NK-92 treated with Interleukin-12 subunit alpha and Interleukin-12 subunit beta, amount 100 ng/mL, for 24 hours (cell line): Measurements from ENCODE around the gene DYNLT3.
A peak's percentile ranks its signal among the peaks of the same experiment; 100 is the strongest.

ENCODE experiments used
- DNase-seq: peaks from one replicate; lab custom pipeline; 2025; lab: John Stamatoyannopoulos, UW

Gene DYNLT3, protein sequence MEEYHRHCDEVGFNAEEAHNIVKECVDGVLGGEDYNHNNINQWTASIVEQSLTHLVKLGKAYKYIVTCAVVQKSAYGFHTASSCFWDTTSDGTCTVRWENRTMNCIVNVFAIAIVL

DNA sequence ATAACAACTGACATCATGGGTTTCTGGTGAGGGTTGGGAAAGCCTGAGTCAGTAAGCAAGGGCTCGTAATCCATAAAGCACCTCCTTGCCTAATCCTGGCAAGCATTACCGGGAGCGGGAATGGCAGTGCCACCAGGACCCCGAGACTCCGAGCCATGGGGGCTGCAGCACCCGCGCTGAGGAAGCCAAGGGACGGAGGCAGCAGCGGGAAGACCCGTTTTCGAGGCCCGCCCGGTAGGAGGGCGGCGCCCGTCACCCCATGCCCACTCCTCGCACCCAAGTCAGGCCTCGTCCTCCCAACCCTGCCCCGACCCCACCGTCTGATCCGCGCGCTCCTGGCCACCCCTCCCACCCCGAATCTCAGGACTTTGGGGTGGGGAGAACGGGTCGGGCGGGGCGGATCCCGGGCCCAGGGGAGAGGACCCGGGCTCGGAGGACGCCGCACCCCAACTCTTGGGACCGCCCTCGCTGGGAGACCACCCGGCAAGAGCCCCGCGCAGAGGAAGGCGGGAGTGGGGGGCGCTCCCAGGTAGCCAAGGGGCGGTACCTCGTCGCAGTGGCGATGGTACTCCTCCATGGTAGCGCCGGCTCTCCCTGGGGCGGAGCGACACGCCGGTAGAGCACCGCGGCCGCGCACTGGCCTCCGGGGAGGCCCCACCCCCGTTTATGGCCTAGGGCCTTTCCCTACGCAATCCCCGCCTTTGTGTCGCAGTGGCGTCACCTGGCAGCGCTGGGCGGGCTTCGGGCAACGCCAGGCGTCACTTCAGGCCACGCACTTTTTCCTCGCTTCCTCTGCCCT is at the start of gene DYNLT3:
TSS of gene DYNLT3 (minus strand) at position 638 of the 799 bp plus-strand sequence. CDS start at position 577, 61 bp downstream.
- DNase-seq, result peak; percentile 73

DNA sequence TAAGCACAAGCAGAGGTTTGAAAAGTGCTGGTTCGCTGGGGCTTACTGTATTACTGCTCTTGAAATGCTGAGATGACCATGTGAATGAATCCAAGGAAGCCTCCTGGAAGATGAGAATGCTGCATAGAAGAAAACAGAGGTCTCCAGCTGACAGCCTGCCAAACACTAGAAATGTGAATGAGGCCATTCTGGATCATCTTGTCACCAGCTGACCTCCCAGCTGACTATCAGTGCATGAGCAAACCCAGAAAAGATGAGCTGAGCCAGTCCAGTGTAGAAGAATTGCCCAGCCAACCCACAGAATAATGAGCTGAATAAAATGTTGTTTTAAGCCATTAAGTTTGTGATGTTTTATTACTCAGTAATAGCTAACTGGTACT is 49.1 kb upstream of the DYNLT3 start:
- no peak for DNase-seq

DNA sequence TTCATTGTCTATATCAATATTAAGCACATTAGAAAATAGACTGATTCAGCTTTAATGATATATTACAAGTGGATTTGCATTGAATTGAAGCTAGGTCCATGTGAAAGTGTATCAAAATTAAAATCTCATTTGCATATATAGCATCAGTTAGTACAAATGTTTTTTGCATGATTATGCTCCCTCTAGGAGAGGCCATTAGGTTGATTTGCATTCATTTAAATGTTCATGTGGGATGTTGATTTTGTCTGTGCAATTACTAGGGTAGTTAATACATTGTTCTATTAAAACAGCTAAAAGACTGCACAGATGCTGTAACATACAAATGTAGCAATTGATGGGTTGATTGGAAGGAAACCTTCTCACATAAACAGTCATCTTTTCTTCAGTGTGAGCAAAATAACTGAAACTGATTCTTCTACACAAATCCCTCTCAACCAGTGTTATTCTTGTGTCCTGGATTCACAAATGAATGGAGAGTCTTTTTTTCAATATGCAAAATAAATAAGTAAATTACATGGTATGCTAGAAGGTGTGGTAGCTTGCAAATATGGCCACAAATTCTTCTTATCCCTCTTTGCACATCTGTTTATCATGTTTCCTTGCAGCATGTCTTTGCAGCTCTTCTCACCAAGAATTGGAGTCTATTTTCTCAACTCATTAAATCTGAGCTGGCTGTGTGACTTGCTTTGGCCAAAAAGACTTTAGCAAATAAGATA is 48.6 kb upstream of the DYNLT3 start:
- no peak for DNase-seq

DNA sequence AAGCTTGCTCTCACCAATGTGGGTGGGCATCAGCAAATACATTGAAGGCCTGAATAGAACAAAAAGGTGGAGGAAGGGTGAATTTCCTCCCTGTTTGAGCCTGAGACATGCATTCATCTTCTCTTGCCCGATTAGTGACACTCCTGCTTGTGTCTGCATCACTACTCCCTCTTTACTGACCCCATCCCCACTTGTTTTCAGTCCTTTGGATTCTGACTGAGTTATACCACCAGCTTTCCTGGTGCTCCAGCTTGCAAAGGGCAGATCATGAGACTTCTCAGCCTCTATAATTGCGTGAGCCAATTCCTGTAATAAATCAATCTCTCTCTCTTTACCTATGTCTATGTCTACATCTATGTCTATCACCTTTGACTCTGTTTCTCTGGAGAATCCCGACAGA is 47.4 kb upstream of the DYNLT3 start:
- DNase-seq, result no peak

DNA sequence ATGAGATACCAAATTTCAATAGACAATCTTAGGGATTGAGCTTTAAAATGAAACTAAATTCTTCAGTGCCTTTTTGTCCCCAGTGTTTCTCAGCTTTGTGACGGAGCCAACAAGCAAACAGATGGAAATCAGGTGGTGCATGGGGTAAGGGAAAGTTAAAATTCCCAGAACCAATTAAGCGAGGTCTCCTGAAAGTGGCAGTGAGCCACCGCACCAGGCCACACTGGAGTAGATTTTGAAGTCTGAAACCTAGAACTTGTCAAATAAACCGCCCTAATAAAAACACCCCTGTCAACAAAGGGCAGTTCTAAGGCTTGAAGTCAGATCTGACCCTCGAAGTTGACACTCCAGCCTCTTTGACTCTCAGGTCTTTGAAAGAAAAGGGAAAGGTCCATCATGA is 40.6 kb upstream of the DYNLT3 start:
- no peak for DNase-seq

DNA sequence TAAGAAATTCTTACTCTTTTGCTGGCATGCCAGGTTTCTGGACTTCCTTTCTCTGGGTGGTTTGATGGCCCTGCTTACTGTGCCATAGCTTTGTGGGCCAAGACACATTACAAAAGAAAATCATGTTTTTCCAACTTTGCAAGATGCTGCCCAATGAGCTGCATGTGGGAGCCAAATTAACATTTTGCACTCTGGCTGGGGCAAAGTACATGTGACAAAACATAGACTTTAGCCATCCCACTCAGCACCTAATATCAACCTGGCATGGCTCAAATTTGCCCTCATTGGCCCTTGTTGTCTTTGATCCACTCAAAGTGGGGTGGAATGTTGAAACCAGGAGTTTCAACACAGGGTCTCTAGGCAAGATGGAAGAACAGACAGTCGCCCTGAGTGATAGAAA is 40.0 kb upstream of the DYNLT3 start:
- no peak for DNase-seq

DNA sequence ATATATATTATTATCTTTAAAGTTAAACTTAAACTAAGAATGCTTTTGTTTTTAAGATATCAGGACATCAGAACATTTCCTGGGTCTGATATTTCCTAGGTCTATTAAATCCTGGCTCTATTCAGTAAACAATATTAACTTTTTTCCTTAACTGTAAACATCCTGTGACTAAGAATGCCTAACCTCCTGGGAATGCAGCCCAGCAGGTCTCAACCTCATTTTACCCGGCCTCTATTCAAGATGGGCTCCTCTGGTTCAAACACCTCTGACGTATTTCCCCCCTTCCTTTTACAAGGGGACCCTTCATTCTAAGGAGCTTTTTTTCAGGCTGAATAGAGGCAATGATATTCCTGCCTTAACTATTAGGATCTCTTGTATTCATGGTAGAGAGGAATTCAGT is 35.8 kb upstream of the DYNLT3 start:
- no peak for DNase-seq

DNA sequence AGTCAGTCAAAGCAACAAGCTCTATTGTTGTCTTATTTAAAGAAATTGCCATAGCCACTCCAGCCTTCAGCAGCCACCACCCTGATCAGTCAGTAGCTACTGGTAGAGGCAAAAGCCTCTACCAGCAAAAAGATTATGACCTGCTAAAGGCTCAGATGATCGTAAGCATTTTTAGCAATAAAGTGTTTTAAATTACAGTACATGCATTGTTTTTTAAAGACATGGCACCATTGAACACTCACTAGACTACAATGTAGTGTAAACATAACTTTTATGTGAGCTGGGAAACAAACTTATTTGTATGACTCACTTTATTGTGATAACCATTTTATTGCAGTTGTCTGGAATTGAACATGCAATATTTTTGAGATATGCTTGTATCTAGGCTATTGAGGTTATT is 32.3 kb upstream of the DYNLT3 start:
- no peak for DNase-seq

DNA sequence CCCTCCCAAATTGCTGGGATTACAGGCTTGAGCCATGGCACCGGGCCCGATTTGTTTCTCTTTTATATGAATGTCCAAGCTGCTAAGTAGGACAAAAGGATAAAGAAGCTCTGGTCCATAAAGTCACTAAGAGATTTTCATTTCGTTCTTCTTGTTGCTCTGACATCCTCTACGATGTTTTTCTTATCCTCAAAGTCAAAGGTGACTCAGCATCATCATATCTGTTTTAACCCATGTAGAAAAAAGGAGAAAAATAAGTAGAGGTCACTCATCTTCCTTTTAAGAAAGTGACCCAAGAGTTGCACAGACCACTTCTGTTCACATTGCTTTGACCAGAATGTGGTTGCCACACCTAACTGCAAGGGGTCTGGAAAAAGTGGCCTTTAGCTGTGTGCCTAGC is 29.3 kb upstream of the DYNLT3 start:
- DNase-seq, result no peak

DNA sequence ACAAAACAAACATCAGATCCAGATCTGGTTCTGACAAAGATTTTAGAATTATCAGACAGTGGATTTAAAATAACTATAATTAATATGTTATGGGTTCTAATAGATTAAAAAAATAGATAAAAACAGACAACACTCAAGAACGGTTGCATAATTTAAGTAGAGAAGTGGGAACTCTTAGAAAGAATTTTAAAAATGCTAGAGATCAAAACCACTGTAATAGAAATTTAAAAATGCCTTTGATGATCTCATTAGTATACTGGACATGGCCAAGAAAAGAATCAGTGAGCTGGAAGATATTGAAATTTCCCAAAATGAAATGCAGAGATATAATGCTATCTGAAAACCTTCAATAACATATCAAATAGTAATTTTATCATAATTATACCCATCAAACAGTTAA is 28.3 kb upstream of the DYNLT3 start:
- DNase-seq, result no peak

DNA sequence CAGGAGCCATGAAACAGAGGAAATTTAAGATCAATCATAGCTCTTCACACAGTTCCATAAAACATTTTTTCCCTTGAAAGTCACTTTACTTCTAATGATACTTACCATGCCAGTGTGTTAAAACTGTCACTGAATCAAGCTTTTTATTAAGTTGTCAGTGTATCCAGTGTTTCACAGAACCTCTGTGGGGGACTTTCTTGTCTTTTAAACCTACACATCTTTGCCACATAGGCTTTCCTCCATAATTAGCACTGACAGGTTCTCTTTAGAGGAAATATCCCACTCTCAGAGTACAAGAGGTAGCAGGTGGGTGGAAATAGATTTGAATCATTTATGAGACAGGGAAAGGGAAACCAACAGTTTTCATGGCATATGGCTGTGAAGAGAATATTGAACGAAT is 25.8 kb upstream of the DYNLT3 start:
- no peak for DNase-seq

DNA sequence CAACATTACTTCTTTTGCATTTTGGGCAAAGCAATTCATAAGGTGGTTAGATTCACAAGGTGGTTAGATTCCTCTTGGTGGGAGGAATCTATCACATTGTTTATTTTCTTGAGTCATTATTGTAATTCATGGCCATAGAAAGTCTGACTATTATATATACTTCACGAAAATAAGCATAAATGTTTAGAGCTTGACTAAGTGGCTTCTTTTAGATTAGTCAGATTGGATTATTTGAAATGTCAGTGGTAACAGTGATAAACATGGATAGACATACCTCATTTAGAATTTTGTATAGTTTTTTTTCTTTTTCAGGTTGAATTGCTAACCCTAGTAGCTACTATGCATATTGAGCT is 24.9 kb upstream of the DYNLT3 start:
- DNase-seq, result no peak

DNA sequence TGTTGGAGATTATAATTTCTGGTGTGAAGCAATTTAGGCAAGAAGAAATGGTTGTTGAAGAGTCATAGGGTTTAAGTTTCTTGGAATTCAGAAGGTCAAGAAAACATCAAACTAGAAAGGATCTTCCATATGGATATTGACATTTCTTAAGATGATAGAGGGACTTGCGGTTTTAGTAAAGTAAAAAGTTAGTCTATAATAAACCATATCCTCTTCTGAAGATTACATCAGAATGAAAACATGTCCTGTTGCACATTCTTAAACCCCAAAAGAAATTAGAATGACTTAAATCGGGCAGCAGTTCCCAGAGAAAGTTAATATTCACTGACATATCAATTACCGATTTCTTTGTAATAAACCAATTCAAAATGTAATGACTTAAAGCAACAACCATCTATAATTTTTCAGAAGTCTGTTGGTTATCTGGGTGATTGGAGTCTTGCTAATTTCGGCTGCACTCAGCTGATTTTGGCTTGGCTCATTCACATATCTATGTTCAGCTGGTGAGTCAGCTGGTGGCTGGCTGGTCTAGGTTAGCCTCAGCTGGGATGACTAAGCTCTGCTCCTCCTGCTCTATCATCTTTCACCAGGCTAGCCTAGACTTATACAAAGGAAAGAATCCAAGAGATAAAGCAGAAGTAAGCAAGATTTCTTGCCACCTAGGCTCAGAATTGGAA is 24.4 kb upstream of the DYNLT3 start:
- DNase-seq, result peak; percentile 15

DNA sequence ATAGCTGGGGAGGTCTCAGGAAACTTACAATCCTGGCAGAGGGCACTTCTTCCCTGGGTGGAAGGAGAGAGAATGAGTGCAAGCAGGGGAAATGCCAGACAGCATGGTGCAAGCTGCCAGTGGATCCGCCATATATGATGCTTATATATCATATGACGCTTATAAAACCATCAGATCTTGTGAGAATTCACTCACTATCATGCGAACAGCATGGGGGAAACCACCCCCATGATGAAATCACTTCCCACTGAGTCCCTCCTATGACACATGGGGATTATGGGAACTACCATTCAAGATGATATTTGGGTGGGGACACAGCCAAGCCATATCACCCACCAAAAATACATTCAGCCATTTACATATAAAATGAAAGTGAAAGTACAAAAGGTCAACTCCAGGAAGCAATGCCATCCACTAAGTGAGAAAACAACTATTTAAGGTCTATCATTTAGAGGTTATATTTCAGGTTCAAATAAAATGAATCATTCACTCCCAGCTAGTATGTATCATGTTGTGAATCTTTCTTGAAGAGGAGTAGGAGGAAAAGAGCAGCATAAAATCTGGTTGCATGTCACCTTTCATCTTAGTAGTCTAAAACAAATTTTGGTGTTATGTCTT is 20.3 kb upstream of the DYNLT3 start:
- no peak for DNase-seq

DNA sequence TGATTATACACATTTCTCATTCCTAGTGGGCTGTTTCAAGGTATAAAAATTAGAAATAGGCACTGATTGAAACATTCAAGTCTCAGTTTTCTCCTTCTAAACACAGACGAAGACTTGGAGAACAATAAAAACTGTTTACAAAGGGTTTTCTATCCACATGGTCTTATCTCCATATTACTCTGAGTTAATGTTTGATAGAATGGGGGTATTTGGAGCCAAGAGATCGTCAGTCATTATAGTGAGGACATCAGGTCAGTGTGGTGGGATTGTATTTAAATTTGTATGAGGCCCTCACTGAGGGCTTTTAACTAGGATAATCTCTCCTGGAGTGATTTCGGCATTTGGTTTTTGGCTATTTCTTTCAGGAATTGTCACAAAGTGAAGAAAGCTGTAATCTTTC is 16.4 kb upstream of the DYNLT3 start:
- DNase-seq, result no peak

DNA sequence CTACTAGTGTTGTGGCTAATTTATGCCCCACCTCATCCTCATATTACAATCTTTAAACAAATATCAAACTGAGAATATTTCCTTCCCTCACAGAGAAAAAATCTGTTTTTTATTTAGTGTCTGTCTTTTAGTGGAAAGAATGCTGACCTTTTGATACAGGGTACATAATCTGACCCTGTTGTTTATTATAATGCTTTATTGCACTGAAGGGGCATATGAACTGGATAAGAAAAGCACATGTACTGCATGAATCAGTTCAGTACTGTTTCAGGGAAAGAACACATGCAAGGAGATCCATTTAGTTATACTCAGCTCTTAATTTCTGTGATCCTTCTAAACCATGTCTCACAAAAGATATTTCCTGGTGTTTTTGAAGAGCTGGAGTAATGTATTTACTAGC is 15.5 kb upstream of the DYNLT3 start:
- no peak for DNase-seq

DNA sequence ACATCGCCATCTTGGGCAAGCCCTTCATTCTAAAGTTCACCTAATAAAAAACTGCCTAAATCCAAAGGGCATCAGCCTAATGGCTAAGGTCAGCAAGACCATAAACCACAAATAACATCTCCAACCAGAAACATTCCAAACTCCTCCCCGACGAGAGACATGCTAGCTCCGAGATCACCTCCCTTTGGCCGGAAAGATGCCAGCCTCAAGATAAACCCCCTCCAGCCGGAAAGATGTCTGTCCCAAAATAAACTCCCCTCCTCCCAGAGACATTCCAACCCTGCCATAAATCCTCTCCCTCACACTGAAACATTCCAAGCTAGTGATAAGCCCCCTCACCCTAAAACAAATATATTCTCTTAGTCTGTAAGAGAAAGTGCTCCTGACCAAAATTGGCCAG is 13.3 kb upstream of the DYNLT3 start:
- no peak for DNase-seq

DNA sequence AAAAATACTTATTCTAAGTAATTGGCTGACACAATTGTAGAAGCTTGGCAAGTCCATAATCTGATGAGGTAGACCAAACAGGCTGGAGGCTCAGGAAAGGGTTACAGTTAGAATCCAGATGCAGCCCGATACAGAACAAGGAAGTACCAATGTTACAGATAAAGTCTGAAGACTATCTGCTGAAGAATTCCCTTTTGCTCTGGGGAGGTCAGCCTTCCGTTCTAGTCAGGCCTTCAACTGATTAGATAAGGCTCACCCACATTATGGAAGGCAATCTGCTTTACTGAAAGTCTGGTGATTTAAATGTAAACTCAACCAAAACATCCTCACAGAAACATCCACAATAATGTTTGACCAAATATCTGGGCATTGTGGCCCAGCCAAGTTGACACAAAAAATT is 7.4 kb upstream of the DYNLT3 start:
- no peak for DNase-seq

DNA sequence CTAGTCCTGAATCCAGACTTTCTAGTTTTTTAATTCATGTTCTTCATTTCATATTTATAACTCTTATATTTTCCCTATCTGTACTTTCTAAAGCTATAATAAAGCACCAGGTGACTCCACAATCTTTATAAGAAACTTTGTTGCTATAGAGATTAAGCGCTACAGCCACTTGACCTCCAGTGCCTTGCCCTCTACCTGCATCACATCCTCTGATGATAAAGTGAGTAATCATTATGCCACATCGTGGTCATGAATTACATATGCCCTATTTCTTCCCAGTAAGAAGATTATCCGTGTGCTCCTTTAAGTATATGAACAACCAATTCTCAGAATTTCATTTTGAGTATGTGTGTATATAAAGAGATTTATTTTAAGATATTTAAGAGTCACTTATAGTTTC is 6.8 kb upstream of the DYNLT3 start:
- DNase-seq, result no peak

DNA sequence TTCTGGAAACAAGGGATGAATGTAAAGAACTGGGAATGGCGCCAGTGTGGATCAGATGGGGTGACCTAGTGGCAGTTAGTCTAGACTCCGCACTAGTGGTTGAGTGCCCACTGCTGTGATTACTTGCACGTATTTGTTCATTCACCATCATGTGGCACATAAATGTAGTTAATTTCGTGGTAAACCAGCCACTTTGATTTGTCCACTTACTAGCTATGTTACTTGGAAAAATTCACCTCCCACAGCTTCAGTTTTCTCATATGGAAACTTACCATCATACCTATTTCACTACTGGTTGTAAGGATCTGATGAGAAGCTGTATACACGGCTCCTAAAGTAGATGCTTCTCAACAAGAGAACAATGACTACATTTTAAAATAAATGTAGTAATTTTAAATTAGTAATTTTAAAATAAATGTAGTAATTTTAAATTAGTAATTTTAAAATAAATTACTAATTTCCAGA is 394 bp upstream of the DYNLT3 start:
- DNase-seq, result no peak

DNA sequence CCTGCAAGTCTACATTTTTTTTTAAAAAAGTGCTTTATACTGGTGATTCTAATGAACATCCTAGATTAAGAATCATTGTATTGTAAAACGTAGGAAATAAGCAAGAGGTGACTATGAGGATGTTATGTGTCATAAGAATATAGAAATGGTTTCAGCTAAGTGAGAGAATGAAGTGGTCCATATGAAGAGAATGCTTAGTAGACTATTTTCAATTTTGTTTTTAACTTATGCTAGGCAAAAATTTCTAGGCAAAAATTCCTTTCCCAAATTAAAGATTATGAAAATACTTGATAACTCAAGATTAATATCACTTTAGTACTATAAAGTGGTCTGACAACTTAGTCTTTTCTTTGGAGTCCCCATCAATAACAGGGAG is 825 bp downstream of the DYNLT3 start:
- no peak for DNase-seq

DNA sequence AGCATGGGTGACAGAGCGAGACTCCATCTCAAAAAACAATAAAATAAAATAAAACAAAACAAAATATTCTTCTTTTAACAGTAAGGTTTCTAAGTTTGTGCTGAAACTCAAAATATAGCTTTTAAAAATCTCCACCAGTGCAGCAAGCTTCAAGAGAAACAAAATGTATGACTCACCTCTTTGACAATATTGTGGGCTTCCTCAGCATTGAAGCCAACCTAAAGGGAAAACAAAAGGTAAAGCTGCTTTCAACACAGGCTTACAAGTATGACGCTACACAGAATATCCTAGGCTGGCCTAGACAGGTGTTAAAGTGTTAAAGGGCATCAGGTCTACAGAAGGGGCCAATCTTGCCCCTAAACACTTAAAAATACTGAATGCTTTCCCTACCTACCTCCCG is 1.2 kb downstream of the DYNLT3 start:
- DNase-seq, result no peak

DNA sequence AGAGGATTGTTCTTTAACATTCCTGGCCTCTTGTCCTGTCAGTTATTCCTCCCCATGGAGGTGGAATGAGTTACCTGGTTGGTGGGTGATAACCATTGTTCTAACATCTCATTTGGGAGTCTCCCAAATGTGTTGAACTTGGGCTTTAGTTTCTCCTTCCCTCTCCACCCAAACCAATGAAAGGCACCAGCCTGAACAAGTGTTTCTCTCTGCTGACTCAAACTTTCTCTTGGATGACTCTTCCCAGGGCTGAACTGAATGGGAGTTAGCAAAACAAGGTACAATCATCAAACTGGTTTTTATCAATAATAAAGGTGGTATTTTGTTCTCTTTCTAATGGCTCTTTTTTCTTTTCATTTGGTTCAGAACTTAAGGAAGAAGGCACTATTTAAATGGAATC is 2.7 kb downstream of the DYNLT3 start:
- DNase-seq, result no peak
